ENCODE data around the gene UBLCP1.

GRCh38 chr5:159216454-159216853 lies 46.6 kb upstream of the UBLCP1 start:
- TF ChIP-seq POLR2AphosphoS5 (IDR thresholded peaks at IDR 0.05; ENCODE audit: low read depth, low read length) = no peak
- TF ChIP-seq REST (IDR thresholded peaks at IDR 0.05; ENCODE audit: insufficient read depth in 1 of 2, low read depth in 2 of 2, low read length in 2 of 2) = no peak
- TF ChIP-seq SIN3A (IDR thresholded peaks at IDR 0.05; ENCODE audit: borderline replicate concordance, insufficient read depth, low read length) = no peak
